WERI-Rb-1 (cell line): Measurements from ENCODE around the gene MFSD6.

Experiments
- DNase-seq: peaks from one replicate; pipeline ENCODE4 v3.0.0-alpha.2; 2020
- H3K27ac ChIP-seq: fragments of 250-450 bp; sonication (Bioruptor Pico); 2 replicates; pipeline ENCODE4 v1.5.1; 2020; ENCODE audit warnings: mild to moderate bottlenecking, moderate library complexity
- H3K27me3 ChIP-seq: fragments of 250-450 bp; sonication (Bioruptor Pico); 2 replicates; pipeline ENCODE4 v1.5.1; 2021; ENCODE audit warnings: mild to moderate bottlenecking, low read depth, moderate library complexity; ENCODE audit not compliant: insufficient read depth, severe bottlenecking
- H3K36me3 ChIP-seq: fragments of 250-450 bp; sonication (Bioruptor Pico); 2 replicates; pipeline ENCODE4 v1.5.1; 2020; ENCODE audit warnings: mild to moderate bottlenecking, moderate library complexity
- H3K4me3 ChIP-seq: 2 replicates; pipeline ENCODE4 v1.5.1; 2011; ENCODE audit warnings: low read depth, mild to moderate bottlenecking, control low read depth, low read length
- H3K9me3 ChIP-seq: fragments of 250-450 bp; sonication (Bioruptor Pico); 2 replicates; pipeline ENCODE4 v1.5.1; 2021; ENCODE audit warnings: mild to moderate bottlenecking, moderate library complexity; ENCODE audit not compliant: severe bottlenecking
- CTCF ChIP-seq: IDR thresholded peaks from 2 replicates; pipeline ENCODE4 v1.5.1; 2011; ENCODE audit warnings: low read depth, mild to moderate bottlenecking, control low read depth, inconsistent platforms, low read length

Gene MFSD6

DNA sequence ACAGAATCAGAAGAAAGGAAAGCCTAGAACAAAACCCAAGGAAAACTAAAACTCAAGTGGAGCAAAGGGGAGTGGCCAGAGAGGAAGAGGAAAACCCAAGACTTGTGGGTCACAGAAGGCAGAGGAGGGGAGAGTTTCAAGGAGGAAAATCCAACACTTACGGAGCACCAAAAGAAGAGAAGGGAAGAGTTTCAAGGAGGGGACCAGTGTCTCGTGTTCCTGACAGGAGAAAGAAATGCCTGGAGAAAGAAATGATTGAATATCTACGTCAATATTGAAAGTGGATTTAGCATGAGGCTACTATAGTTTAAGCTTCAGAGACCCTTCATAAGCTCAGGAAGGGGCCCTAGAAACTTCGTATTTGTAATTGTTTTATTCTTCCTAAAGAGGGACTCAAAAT lies 1.4 kb upstream of the MFSD6 start:
- no peak for DNase-seq
- Histone ChIP-seq H3K9me3 (no peaks in the 10 kb centered on the region), H3K27ac (no peak overlapping the region), H3K36me3 (no peaks in the 10 kb centered on the region), H3K4me3 (no peak overlapping the region), H3K27me3 (no peaks in the 10 kb centered on the region)
- TF ChIP-seq CTCF = no peak

DNA sequence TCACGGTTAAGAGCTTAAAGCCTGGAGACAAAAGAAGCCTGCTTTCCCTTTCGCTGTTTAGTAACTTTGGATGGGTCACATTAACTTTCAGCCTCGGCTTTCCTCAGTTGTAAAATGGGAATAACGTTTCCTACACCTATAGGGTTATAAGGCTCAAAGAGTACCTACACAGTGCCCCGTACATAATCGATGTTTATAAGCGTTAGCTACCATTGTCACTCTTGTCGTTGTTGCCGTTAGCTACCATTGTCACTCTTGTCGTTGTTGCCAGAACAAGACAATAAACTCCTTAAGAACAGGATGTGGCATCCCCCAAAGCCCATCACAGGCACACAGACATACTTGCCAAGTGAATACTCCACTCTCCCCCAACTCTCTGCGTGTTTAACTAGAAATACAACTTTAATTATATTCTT lies 901 bp upstream of the MFSD6 start:
- no peaks in the 10 kb centered on the region for H3K27me3 ChIP-seq
- H3K4me3 ChIP-seq = peak overlapping the region; percentile 70
- H3K9me3 ChIP-seq = no peaks in the 10 kb centered on the region
- no peak for DNase-seq
- no peak overlapping the region for H3K27ac ChIP-seq
- no peaks in the 10 kb centered on the region for H3K36me3 ChIP-seq
- TF ChIP-seq CTCF = no peak

GRCh38 chr2:190408538-190409271 lies 550 bp downstream of the MFSD6 start:
- Histone ChIP-seq H3K4me3 (peak overlapping the region; percentile 70), H3K27me3 (no peaks in the 10 kb centered on the region), H3K36me3 (no peaks in the 10 kb centered on the region), H3K9me3 (no peaks in the 10 kb centered on the region), H3K27ac (peak overlapping the region; percentile 66)
- DNase-seq = peak; percentile 42
- TF ChIP-seq CTCF = no peak

DNA sequence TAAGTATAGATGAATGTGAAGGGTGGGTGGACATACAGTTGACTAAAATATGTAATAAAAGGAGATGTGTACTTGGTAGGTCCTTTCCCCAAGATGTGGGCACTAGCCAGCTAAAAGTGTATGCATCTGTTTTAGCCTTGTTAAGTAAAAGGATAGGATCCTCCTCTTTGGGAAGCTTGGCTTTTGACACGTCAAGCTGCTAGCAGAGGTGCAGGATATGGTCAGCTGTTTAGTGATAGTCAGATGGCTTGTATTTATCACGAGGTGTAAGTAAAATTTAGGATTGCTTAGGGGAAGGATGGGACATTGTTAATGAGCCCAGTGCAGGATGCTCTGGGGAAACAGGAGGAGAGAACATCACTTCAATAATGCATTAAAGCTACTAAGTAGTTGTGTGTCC lies 1.5 kb downstream of the MFSD6 start:
- Histone ChIP-seq H3K27ac (no peak overlapping the region), H3K27me3 (no peaks in the 10 kb centered on the region), H3K9me3 (no peaks in the 10 kb centered on the region), H3K36me3 (no peaks in the 10 kb centered on the region), H3K4me3 (no peak overlapping the region)
- no peak for DNase-seq
- TF ChIP-seq CTCF = no peak

DNA sequence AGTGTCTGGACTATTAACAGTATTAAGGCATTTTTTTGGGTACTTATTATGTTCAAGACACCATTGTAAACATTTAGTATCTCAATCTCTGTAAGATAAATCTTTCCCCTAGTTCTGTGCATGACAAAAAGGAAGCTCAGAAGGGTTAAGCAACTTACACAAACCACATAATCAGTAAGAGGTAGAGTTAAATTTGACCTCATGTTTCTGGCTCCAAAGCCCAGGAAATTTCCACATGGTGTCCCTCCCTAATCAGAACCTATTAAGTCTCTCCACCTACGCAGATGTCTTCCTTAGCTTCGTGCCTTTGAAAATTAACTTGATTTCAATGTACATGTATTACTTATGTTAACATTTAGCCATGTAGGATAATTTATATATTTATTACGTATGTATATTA lies 2.0 kb downstream of the MFSD6 start:
- Histone ChIP-seq H3K9me3 (no peaks in the 10 kb centered on the region), H3K27ac (no peak overlapping the region), H3K36me3 (no peaks in the 10 kb centered on the region), H3K4me3 (no peak overlapping the region), H3K27me3 (no peaks in the 10 kb centered on the region)
- TF ChIP-seq CTCF = no peak
- DNase-seq = no peak

- no peak for TF ChIP-seq CTCF
- no peaks in the 10 kb centered on the region for H3K27me3 ChIP-seq
- H3K9me3 ChIP-seq = no peaks in the 10 kb centered on the region
- H3K4me3 ChIP-seq = no peak overlapping the region
- H3K27ac ChIP-seq = no peak overlapping the region
- no peaks in the 10 kb centered on the region for H3K36me3 ChIP-seq
- DNase-seq = no peak
Observed at GRCh38 chr2:190412966-190413365, 4.8 kb downstream of the MFSD6 start.
